CD4-positive, alpha-beta T cell treated with Interferon gamma for 1 hour (primary cell): ENCODE results near the gene BCKDHB.
A peak's percentile ranks its signal among the peaks of the same experiment; 100 is the strongest.
"Not testable (repeated sequence)": the region's sequence is repeated elsewhere in the genome, so short reads cannot be mapped to it uniquely, and the experiment has no call there.

Source experiments
- DNase-seq: peaks from one replicate; pipeline ENCODE4 v3.0.0-alpha.2; 2020

BCKDHB gene

DNA sequence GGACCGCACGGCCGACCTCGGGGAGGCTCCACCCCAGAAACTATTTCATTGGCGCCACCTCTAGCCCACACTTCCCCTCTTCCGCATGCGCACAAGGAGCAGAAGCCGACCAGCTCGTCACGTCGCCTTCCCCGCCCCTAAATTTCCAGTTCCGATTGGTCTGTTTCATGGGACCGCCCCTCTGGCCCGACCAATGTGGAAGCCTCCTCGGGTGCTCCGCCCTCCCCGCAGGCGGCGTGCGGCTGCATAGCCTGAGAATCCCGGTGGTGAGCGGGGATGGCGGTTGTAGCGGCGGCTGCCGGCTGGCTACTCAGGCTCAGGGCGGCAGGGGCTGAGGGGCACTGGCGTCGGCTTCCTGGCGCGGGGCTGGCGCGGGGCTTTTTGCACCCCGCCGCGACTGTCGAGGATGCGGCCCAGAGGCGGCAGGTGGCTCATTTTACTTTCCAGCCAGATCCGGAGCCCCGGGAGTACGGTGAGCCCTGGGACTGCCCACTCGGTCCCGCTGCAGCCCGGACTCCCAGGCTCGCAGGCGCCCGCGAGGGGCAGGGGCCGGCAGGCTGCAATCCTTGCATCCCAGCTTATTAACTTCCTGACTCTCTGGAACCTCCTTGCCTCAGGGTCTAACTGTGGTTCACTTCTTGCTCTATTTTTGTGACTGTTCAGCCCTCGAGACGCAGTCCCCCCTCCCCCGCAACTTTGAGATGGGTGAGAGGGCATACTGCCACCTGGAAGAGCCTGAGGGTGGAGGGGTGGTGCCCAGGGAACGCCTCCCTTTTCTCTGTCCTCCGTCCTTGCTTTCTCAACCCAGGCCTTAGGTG, at the start of gene BCKDHB:
Gene BCKDHB (plus strand): TSS at position 254 of the 818 bp plus-strand sequence. CDS start 23 bp downstream, at position 277.
- peak; percentile 98 for DNase-seq

DNA sequence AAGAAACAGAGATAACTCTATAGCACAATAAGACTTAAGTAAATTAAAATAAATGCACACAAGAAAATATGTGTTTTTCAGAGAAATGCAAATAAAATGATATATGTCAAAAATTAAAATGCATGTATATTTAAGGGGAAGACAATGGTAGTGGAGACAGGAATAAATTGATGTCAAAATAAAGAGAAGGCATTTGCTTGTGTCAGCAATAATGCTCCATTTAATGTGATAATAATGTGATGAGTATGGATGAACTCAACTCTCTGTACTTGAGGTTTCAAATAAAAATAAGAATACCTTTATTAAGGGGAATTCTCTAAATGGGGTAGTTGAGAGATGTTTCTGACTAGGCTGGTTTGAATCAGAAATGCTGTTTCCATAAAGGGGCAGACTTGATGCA, 45.7 kb upstream of the BCKDHB start:
- DNase-seq = no peak

DNA sequence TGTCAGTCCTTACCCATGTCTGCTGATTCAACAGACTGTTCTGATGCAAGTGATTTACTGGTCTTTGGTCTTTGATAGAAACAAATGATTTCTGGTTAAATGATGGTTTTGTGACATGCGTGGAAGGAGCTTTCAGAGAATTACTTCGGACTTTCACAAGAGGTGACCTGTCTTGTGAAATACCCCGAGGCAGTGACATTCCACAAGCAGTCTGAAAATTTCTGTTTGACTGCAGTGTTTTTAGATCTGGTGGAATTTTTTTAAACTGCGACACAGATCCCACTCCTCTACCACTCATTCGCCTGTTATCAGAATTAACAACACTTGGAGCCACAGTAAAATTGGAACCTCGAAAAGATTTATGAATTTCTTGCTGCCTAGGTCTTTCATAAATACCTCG, 38.3 kb upstream of the BCKDHB start:
- not testable (repeated sequence) for DNase-seq

DNA sequence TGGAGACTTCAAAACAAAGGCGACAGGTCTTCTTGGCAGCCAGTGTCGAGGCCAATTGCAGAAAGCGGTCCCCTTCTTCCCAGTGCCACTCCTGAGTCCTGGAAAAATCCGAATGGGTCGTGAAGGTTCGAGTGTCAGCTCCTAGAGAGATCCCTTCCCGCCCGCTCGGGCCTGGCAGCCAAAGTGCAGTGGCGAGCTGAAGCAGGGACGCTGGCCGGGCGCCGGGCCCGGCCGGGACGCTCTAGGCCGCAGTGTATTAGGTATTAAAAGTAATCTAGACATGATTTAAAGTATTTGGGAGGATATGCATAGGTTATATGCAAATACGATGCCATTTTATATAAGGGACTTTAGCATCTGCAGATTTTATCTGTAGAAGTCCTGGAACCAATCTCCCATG, 36.0 kb upstream of the BCKDHB start:
- not testable (repeated sequence) for DNase-seq

DNA sequence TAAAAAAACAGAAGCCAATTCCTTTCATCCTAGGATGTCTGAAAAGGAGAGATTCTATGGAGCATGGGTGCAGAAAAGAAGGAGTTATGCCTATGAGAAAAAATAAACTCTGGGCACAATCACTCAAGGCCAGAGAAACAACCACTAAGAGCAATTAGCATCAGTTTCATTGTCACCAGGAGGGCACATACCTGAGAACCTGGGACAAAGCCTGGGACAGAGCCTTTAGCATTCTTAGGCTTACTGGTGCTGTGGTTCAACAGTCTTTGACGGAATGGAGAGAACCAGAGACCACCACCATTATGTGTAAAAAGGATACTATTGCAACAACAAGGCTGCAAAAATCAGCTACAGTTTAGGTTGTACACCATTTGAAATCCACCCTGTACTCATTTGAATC, 29.4 kb upstream of the BCKDHB start:
- no peak for DNase-seq

DNA sequence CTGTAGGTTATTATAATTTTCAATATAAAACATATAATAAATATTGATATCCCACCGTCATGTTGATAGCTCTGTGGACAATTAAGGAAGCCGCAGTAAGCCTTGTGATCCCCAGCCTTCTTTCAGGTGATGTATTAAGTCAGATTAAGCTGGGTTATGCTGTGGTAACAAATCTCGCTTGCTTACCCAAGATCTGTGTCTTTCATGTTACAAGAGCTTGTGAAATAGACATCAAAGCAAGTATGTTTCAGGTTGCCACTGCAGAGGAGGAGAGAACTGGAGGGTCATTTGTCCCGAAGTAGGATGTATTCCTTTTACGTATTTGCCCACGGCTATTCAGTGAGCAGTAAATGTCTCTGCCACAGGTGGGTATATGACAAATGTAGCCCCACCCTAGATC, 17.8 kb upstream of the BCKDHB start:
- no peak for DNase-seq

DNA sequence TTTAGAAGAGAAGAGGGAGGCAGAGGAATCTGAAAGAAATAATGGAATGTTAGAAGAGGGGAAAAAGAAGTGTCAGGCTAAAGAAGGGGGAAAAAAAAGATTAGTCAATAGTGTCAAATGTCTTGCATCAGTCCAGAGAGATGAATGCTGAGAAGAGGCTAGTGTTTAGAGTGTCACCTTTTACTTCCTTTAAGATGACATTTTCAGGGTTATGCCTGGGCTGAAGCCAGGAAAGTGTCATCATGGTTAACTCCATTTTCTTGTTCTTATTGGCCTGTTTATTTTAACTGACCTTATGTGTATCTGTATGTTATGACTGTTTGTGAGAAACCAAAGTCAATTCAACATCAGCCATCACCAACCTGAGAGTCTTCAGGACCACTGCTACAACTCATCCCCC, 15.0 kb upstream of the BCKDHB start:
- no peak for DNase-seq

DNA sequence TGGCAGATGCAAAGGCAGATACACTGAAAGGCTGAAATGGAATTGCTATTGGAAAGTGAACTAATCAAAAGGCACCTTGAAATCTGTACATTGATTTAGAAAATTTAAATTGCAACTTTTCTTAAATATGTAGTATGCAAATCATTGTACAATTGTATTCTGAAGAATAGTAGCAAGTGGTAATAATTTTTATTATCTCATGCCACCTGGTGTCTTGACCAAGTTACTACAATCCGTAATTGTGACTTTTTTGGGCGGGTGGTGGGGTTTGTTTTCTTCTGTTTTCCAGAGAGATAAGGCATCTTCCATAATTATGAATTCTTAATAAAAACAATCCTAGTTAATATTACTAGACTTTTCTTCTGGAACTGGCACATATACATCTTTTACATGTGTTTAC, 12.5 kb upstream of the BCKDHB start:
- no peak for DNase-seq

DNA sequence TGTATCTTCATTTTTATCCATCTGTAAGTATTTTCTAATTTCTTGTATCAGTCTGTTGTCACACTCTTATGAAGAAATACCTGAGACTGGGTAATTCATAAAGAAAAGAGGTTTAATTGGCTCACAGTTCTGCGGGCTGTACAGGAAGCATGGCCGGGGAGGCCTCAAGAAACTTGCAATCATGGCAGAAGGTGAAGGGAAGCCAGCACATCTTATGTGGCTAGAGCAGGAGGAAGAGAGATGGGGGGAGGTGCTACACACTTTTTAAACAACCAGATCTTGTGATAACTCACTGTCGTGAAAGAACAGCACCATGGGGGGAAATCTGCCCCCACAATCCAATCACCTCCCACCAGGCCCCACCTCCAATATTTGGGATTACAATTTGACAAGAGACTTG, 10.9 kb upstream of the BCKDHB start:
- no peak for DNase-seq

DNA sequence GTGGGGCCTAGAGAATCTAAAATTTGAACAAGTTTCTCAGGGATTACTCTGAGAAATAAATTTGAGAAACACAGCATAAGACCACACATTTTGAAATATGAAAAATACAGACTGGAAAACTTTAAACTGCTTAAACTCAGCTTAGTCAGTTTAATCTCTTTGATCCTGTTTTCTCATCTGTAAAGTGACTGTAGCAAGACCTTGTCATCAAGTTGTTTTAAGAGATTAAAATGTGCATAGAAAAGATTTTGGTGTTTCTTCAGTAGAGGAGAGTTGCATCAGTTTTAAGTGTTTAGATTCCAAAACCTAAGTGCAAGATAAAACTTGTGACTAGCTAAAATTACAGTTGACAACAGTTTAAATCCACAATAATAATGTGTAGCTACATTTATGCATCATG, 8.1 kb upstream of the BCKDHB start:
- no peak for DNase-seq

DNA sequence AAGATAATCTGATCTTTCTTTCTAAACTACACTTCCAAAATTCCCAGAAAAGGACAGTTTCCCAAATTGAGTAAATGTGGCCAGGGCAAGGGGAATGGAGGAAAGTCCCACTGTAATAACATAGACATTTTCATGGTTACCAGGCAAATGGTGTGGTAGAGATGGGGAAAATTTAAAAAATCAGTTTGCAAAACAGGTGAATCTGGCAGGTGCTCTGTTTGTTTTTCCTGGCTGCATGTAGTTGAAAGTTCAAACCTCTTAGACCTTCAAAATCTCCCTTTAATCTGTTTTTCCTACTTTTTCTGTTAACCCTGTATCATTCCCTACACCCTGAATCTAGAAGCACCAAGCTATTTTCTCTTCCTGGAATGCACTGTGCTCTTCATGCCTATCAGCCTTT, 2.0 kb upstream of the BCKDHB start:
- DNase-seq = no peak

DNA sequence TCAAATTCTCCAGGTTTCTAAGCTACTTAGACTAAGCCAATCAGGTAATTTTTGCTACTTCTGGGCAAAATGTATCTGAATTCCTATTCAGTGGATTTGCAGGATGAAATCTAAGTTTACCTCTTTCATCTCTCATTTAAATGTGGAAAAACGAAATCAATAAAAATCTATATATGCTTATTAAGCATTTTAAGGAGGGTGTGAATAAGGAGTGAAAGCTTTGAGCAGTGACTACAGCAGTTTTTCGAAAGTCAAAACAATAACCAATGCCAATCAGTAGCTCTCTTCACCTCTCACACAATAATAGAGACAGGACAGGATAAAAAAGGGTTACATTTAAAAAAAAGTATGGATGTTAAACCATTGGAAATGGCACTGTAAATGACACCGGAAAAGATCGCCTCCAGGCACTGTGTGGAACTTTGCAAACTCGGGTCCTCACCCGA, 476 bp upstream of the BCKDHB start:
- DNase-seq = no peak

DNA sequence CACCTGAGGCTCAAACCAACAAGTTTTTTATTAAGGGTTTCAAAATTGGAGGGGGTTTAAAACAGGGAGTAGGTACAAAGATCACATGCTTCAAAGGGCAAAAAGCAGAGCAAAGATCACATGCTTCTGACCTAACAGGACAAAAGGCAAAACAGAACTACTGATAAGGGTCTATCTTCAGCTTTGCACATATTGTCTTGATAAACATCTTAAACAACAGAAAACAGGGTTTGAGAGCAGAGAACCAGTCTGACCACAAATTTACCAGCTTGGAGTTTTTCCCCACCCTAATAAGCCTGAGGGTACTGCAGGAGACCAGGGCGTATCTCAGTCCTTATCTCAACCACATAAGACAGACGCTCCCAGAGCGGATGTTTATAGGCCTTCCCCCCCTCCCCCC, 16.1 kb downstream of the BCKDHB start:
- DNase-seq = not testable (repeated sequence)

DNA sequence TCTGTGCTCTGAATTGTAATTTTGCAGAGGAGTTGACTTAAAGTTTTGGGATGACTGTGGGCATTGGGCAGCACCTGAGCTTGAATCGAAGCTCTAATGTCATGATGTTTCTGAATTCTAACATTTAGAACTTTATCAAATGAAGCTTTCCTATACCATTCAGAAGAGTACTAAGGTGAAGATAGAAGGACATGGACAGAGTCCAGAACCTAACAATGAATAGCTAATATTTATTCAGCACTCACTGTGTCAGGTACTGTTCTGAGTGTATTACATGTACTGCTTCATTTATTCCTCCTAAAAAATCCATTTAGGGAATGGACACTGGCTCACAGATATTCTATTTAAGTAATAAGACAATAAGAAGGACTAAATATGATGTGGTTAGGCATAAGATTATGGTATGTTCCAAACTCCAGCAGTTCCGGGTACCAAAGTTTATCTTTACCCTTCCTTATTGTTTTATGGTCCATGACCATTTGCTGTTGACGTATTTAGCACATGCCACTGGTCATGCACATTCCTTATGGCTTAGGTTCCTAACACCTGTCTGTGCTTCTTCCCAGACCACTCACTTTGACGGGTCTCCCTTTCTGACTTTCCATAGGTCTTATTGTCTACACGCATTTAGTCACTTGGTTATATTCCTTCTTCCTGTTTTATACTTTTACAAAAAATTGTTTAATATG, 20.3 kb downstream of the BCKDHB start:
- no peak for DNase-seq

DNA sequence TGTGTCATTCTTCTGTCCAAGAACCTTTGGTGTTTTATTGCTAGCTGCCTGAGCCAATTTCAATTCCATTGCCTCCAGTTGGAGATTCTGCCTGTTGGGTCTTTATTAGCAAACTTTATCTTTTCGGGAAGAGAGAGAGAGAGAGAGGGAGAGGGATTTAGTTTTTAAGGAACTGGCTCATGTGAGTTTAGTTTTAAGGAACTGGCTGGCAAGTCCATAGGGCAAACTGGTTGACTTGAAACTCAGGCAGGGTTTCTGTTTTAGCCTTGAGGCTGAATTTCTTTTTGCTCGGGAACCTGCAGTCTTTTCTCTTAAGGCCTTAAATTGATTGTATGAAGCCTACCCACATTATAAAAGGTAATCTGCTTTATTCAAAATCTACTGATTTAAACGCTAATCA, 23.0 kb downstream of the BCKDHB start:
- DNase-seq = no peak

DNA sequence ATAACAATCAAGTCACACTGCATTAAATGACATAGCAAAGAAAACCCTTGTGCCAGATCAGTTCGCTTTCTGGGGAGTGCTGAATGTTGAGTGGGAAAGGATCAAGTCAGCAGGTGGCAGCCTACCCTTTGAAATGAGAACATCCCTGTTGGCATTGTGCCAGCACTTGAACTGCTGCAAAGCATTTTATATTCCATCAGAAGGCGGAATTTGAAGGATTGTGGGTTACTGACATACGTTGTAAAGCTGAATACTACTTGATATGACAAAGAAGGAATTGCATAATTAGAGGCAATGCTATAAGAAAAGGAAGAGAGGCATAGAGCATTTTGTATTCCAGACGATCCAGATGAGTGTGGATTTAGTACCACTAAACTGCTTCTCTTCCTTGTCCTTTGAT, 26.5 kb downstream of the BCKDHB start:
- no peak for DNase-seq

DNA sequence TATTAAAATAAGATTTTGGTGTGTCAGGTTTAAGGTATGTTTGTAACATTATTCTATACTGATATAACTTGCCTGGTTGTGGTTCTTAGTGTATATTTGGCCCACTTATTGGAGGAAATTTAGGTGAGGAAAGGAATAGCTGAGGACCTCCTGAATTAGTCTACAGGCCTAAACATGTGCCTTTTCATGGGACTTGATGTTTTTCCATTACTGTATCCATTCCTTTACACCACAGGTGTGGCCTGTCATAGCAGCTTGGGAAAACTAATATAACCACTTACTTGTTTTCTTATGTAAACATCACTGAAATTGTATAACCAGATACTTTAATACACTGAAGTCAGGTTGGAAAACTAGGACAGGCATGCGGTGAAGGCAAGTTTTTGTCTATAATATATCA, 27.6 kb downstream of the BCKDHB start:
- DNase-seq = no peak

DNA sequence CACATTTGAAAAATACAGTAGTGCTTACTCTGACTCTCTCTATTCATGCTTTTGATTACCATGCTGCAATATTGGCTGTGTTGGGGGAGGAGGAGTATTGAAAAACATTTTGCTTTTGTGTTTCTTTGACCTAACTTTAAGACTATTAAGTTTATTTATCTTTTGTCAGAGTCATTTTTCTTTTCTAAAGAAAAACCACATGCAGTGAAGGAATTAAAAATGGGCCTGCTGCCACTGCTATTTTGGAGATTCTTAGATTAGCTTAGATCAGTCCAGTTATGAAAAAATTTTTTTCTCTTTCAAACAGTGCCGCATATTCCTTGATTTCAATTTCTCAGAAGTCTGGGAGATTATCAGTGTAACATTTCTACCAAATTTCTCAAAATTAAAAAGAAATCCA, 36.1 kb downstream of the BCKDHB start:
- DNase-seq = no peak

DNA sequence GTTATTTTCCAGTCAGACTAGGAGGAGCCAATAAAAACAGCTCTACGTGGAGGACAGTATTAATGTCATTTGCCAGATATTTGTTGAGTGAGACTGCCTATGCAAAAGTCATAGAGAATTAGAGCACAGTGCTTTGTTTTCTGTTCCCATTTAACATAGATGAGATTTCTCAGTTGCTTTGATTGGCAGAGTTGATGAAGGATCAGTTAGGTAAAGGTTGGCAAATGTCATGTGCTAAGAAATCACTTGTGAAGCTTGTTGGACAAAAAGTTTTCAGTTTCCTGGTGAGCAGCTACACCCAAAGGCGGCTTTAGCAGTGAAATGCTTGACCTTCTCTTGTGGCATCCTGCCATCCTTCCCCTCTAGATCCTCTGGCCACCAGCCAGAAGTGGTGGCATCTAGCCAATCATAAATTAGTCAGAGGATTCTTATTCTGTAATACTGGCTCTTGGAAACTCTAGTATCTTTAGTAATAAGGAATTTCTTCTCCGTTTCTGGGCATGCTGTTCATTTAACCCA, 37.0 kb downstream of the BCKDHB start:
- no peak for DNase-seq

DNA sequence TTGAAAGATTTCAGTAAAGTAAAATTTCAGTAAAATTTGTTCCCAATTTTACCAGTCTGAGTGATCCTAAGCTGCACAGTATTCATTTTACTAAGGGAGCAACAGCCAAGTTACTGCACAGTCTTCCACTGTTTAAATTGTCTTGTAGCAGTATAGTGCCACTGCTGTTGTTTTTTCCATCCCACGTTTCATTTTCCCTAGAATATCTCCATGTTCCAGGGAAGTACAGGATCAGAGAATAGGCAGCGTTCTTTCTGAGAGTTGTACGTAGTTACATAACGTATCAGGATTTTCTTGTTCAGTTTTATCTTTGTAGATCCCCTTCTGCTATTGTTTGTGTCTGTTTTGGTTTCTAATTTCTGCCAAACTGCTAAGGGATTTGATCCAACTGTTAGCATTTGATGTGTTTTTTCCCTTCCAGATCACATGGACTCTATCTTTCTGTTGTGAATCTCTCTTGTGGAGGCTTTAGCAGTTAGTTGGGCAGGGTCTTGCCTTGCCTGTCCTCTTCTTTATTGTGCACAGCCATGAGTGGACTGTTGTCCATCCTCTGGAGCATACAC, 38.4 kb downstream of the BCKDHB start:
- no peak for DNase-seq

DNA sequence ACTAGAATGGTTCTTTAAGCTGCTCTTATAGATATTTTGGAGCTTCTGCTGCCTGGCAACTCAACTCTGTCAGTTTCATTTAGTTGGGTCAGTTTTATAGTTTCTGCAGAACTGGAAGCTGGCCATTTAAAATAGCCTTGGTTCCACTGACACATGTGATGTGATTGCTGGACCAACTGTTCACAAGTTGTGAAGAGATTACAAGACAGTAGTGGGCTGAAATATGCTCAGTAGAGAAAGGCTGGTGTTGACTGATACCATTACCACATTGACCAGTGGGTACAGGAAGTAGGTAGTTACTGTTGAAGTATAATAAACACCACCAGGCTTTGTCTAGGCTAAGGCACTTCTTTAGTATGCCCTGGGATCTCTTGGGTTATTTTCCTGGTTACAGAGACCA, 39.0 kb downstream of the BCKDHB start:
- DNase-seq = no peak

DNA sequence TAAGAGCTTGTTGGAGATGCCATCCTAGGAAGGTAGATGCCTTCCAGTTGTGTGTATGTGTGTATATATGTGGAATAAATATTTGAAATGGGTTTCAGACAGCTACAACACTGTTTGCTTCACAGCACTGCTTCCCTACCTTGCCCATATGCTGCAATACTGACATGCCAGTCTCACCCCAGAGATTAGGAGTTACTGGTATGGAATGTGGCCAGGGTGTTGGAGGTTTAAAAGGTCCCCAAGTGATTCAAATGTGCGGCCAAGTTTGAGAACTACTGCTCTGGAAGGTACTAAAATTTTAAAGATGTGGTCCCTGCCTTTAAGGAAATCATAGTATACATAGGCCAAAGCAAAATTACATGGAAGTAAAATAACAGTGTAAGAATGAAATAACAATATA, 39.5 kb downstream of the BCKDHB start:
- DNase-seq = no peak

DNA sequence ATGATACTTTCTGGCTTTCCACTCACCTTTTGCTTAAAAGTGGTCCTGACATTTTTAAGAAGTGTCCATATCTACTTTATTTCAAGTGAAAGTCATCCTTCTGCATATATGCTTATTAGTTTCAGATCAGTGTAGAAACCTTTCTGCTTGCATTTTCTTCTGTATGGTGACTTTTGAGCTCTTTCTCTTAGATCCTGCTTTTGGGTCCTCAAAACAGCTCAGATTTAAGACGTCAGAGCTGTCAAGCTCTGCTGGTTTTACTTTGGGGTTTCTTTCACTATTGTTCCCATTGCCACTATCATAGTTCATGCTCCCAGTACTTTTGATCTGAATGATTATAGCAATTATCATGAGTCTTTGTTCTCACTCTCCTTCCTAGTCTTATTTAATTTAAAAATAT, 41.7 kb downstream of the BCKDHB start:
- no peak for DNase-seq

DNA sequence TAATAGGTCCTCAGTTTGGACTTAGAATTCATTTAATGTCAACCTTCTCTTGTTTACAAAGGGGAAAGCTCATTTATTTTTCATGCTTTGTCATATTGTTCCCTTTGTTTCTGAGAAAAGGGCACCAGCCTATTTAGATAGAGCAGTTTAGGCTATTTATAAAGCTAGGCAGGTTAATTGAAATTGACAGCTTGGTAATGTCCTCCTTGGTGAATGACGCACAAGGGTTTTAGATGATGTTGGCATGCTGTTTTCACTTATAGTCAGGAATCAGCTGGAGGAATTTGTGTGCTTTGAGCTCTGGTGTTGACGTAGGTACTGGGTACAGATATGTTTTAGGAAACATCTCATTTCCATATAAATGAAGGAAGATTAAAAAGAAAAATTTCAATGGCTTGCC, 45.2 kb downstream of the BCKDHB start:
- DNase-seq = no peak
